Adrenal gland (tissue), 12 donors: ENCODE data around the gene CYB5D1. TPM values are rescaled to one million over a fixed set of nuclear protein-coding genes. Genes with fewer than 3 reads are reported as not detected.

Experiments
- DNase-seq, 7 donors: peaks; one replicate each; pipeline ENCODE4 v3.0.0-alpha.2; 2019 to 2020
- H3K27ac ChIP-seq, 5 donors: fragments of 200-600 bp; sonication (generic) in 4 of 5; 1 replicate in 3 of 5; 2 replicates in 2 of 5; pipeline versions ENCODE4 v1.5.1 to v1.8.0; 2016 to 2020; ENCODE audit warnings: mild to moderate bottlenecking in 1 of 5
- H3K27me3 ChIP-seq: fragments of 200-600 bp; 2 replicates; pipeline ENCODE4 v1.8.0; 2021
- H3K36me3 ChIP-seq, 2 donors: fragments of 200-600 bp; replicated peaks in 1 of 2; 1 replicate in 1 of 2; 2 replicates in 1 of 2; pipeline versions ENCODE4 v1.5.1 to v1.8.0; 2018 to 2022
- H3K4me1 ChIP-seq, 2 donors: fragments of 200-600 bp; replicated peaks in 1 of 2; 1 replicate in 1 of 2; 2 replicates in 1 of 2; pipeline versions ENCODE4 v1.5.1 to v1.8.0; 2018 to 2021
- H3K4me3 ChIP-seq, 4 donors: fragments of 200-600 bp; sonication (generic) in 3 of 4; one replicate each; pipeline ENCODE4 v1.5.1; 2016 to 2018
- H3K9me3 ChIP-seq, 3 donors: fragments of 200-600 bp; sonication (generic) in 1 of 3; replicated peaks in 1 of 3; 1 replicate in 2 of 3; 2 replicates in 1 of 3; pipeline versions ENCODE4 v1.5.1 to v1.8.0; 2016 to 2021
- CTCF ChIP-seq, 6 experiments: fragments of 450-650 bp in 4 of 6; fragments of 200-600 bp in 2 of 6; sonication (generic) in 1 of 6; IDR thresholded peaks; 1 replicate in 5 of 6; 2 replicates in 1 of 6; pipeline versions ENCODE4 v1.5.1 to v1.8.0; 2016 to 2021; ENCODE audit warnings: antibody characterized with exemption in 6 of 6, mild to moderate bottlenecking in 2 of 6, moderate library complexity in 1 of 6
- POLR2A ChIP-seq, 2 donors: fragments of 450-650 bp; IDR thresholded peaks; one replicate each; pipeline ENCODE4 v1.6.1; 2017; ENCODE audit warnings: antibody characterized with exemption in 2 of 2, mild to moderate bottlenecking in 2 of 2, moderate library complexity in 1 of 2
- WGBS, 4 donors: extraction: QIAGEN DNeasy Blood & Tissue Kit in 2 of 4; methylation state at CpG; one replicate each; pipeline versions ENCODE4 v1.1.5 to v1.1.7; 2013 to 2017; 5-methylcytosine and 5-hydroxymethylcytosine counted together
- intact Hi-C, 2 donors: fragments of 100-400 bp; cut with DNase I; formaldehyde crosslinking; loops; one replicate each; pipeline versions ENCODE4 v1.14.1 to v1.15.0; 2022 to 2023
- polyA plus RNA-seq, 3 donors: library from polyadenylated mRNA; stranded (reverse); fragments of 200-250 nt in 2 of 3; fragments of 350-450 nt in 1 of 3; fragmentation: Illumina TruSeq in 1 of 3; extraction: RNeasy Lipid Tissue Mini Kit (QIAGEN cat#74804) in 1 of 3; gene quantifications; one replicate each; pipeline ENCODE4 v1.2.3, GENCODE V29; 2013 to 2014
- total RNA-seq, 9 donors: library from RNA; depleted of rRNA in 4 of 9; stranded (reverse); fragments of >200 nt in 4 of 9; fragments of 120-200 nt in 1 of 9; fragmentation: NEBNext Ultra II Directional in 1 of 9; extraction: Animal tissue kit (Norgen Biotek cat#: 25700) in 1 of 9; gene quantifications; one replicate each; pipeline versions ENCODE4 v1.1.0 to v1.2.4, GENCODE V29; 2013 to 2023
- donor health status: healthy with polysubstance abuse.
- donor health status: Bipolar disorder and iron deficiency.
- donor health status: DM: yes; HTN: yes; CAD: no.
- donor health status: DM: no; HTN: no; CAD: no.
- donor health status: DM: no; HTN: no; CAD: no.
- donor health status: DM: yes; HTN: yes; CAD: no.

Gene CYB5D1
- total and polyA plus RNA-seq, 12 donors = 6.5 to 36.8 (median 16.8) TPM

- intact Hi-C loops = no loop called here
- WGBS, 4 donors = 40 to 54% (median 46%) methylated on average over 15 to 18 of the region's 18 CpGs
- TF ChIP-seq CTCF (IDR thresholded peaks at IDR 0.05) = no peak
- TF ChIP-seq POLR2A (IDR thresholded peaks at IDR 0.05) = no peak
- DNase-seq = peak in 3 of 7 donors; percentile 4 to 58 (median 36)
- H3K9me3 ChIP-seq = no peaks in the 10 kb centered on the region
- peaks cover 38 to 44% of the 10 kb centered on the region in 2 donors for H3K4me1 ChIP-seq
- peaks cover 0 to 24% of the 10 kb centered on the region in 2 donors for H3K36me3 ChIP-seq
- H3K27ac ChIP-seq = peak within 1 kb of the TSS; percentile 81 to 93 (median 90)
- H3K4me3 ChIP-seq = peak within 1 kb of the TSS in 3 of 4 donors; percentile 29 to 97 (median 38)
- H3K27me3 ChIP-seq = no peaks in the 10 kb centered on the region
Observed at GRCh38 chr17:7888184-7888920, 30.5 kb downstream of the CYB5D1 start, which contains the start of gene CHD3. Gene CHD3, plus strand, starts transcription at chr17:7888789. Its CDS starts 212 bp downstream, at chr17:7889001.

- no peak overlapping the region for H3K4me3 ChIP-seq
- H3K4me1 ChIP-seq = peaks cover 38 to 39% of the 10 kb centered on the region in 2 donors
- WGBS, 4 donors = 25 to 37% (median 30%) methylated on average over 9 to 11 of the region's 11 CpGs
Observed at GRCh38 chr17:7889166-7889955, 31.6 kb downstream of the CYB5D1 start.

DNA sequence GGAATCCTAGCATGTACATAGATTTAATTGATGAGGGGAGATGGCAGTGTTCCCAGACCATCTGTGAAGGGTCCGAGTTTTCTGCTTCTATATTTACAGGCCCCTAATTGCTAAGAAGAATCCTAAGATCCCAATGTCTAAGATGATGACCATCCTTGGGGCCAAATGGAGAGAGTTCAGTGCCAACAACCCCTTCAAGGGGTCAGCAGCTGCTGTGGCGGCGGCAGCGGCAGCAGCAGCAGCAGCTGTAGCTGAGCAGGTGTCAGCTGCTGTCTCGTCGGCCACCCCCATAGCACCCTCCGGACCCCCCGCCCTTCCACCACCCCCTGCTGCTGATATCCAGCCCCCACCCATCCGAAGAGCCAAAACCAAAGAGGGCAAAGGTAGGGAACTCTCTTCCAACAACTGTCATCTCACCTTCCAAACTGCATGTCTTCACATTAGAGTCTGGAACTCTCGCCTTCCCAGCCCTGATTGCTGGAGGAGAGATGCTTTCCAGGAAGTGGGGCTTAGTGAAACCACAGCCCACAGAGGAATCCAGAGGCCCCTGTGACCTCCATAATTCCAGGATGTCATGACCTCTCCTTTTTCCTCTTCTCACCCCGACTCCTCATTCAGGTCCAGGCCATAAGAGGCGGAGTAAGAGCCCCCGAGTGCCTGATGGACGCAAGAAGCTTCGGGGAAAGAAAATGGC is 35.5 kb downstream of the CYB5D1 start:
- Histone ChIP-seq H3K36me3 (peaks cover 0 to 69% of the 10 kb centered on the region in 2 donors), H3K9me3 (no peaks in the 10 kb centered on the region), H3K4me3 (no peak overlapping the region), H3K4me1 (peaks cover 14 to 18% of the 10 kb centered on the region in 2 donors), H3K27me3 (no peaks in the 10 kb centered on the region), H3K27ac (no peak overlapping the region)
- DNase-seq = peak in 1 of 7 donors; percentile 10
- WGBS, 4 donors = 82 to 88% (median 84%) methylated on average over 10 to 15 of the region's 15 CpGs
- intact Hi-C loops = no loop called here
- TF ChIP-seq CTCF (IDR thresholded peaks at IDR 0.05) = no peak
- TF ChIP-seq POLR2A (IDR thresholded peaks at IDR 0.05) = no peak

More at GRCh38 chr17:7889166-7889955, 31.6 kb downstream of the CYB5D1 start:
- Histone ChIP-seq H3K9me3 (no peaks in the 10 kb centered on the region), H3K27ac (peak overlapping the region; percentile 81 to 93 (median 90)), H3K27me3 (no peaks in the 10 kb centered on the region), H3K36me3 (peaks cover 0 to 34% of the 10 kb centered on the region in 2 donors)
- DNase-seq = peak; percentile 98 to 99 (median 99)
- TF ChIP-seq POLR2A (IDR thresholded peaks at IDR 0.05) (peak in 1 of 2 donors; percentile 63), CTCF (IDR thresholded peaks at IDR 0.05) (peak; percentile 38 to 87 (median 72))
- intact Hi-C loops = no loop called here
